ENCODE data around the gene COPG2. TPM values are rescaled to one million over a fixed set of nuclear protein-coding genes. Genes with fewer than 3 reads are reported as not detected.

COPG2 gene
- total RNA-seq, 1 donor from 2014 or later = 15.7 TPM

- Histone ChIP-seq H3K4me1 (peaks cover 28% of the 10 kb centered on the region), H3K27ac (no peak overlapping the region), H3K9me3 (no peaks in the 10 kb centered on the region), H3K27me3 (no peaks in the 10 kb centered on the region), H3K4me3 (peak overlapping the region; percentile 41 to 53), H3K36me3 (no peaks in the 10 kb centered on the region)
- no peak for TF ChIP-seq POLR2A (IDR thresholded peaks at IDR 0.05)
- peak in 1 of 2 donors; percentile 20 for TF ChIP-seq POLR2AphosphoS5 (IDR thresholded peaks at IDR 0.05; ENCODE audit: insufficient read depth in 1 of 2, low read depth in 1 of 2)
- TF ChIP-seq, protein P1, sequence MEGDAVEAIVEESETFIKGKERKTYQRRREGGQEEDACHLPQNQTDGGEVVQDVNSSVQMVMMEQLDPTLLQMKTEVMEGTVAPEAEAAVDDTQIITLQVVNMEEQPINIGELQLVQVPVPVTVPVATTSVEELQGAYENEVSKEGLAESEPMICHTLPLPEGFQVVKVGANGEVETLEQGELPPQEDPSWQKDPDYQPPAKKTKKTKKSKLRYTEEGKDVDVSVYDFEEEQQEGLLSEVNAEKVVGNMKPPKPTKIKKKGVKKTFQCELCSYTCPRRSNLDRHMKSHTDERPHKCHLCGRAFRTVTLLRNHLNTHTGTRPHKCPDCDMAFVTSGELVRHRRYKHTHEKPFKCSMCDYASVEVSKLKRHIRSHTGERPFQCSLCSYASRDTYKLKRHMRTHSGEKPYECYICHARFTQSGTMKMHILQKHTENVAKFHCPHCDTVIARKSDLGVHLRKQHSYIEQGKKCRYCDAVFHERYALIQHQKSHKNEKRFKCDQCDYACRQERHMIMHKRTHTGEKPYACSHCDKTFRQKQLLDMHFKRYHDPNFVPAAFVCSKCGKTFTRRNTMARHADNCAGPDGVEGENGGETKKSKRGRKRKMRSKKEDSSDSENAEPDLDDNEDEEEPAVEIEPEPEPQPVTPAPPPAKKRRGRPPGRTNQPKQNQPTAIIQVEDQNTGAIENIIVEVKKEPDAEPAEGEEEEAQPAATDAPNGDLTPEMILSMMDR (IDR thresholded peaks at IDR 0.05) = peak in 1 of 3 experiments; percentile 35
- DNase-seq (ENCODE audit: extremely low spot score in 2 of 2) = no peak
- intact Hi-C loops (cut with DNase I) = no loop called here
Measured at GRCh38 chr7:130486114-130486953, 182.2 kb downstream of the COPG2 start.

DNA sequence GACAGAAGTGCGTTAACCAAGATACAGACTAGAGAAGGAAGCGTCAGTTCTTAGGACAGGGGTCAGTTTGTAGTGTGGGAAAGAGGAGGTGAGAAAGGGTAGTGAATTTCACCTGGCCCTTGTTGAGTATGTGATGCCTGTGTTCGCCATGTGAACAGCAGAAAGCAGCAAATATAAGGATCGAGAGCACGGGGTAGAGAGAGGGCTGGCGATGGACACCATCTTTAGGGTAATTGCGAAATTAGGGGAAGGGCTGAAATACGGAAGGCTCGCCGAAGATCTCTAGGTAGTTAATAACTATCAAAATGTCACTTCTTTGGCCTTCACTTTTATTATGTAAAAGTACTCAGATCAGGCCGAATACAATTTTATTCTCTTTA, 182.8 kb downstream of the COPG2 start:
- H3K36me3 ChIP-seq = no peaks in the 10 kb centered on the region
- intact Hi-C loops (cut with DNase I) = no loop called here
- no peaks in the 10 kb centered on the region for H3K9me3 ChIP-seq
- no peak for DNase-seq (ENCODE audit: extremely low spot score in 2 of 2)
- TF ChIP-seq POLR2AphosphoS5 (IDR thresholded peaks at IDR 0.05; ENCODE audit: insufficient read depth in 1 of 2, low read depth in 1 of 2) (no peak), POLR2A (IDR thresholded peaks at IDR 0.05) (no peak)
- TF ChIP-seq, protein P1 (IDR thresholded peaks at IDR 0.05) = no peak
- H3K27ac ChIP-seq = no peak overlapping the region
- peak overlapping the region; percentile 41 to 53 for H3K4me3 ChIP-seq
- no peaks in the 10 kb centered on the region for H3K27me3 ChIP-seq
- H3K4me1 ChIP-seq = peaks cover 22% of the 10 kb centered on the region

DNA sequence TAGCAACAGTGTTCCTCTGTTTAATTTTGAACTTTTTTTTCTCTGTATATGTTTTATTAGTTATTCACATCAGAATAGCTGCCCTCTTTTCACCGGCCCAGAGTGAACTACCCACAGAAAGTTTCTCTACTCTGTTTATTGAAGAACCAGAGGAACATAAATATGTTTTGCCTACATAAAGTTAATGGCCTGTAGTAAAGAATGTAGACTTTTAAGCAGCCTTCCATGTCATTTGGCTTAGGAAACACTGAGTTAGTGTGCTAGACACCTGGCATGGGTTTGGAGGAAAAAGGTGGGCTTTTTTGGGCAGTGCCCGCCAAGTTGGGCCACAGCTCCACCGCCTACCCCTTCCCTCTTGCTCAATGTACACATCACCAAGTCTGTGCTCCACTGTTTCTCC, 185.5 kb downstream of the COPG2 start:
- TF ChIP-seq POLR2AphosphoS5 (IDR thresholded peaks at IDR 0.05; ENCODE audit: insufficient read depth in 1 of 2, low read depth in 1 of 2) (no peak), POLR2A (IDR thresholded peaks at IDR 0.05) (no peak)
- TF ChIP-seq, protein P1 (IDR thresholded peaks at IDR 0.05) = no peak
- Histone ChIP-seq H3K27me3 (no peaks in the 10 kb centered on the region), H3K4me1 (peaks cover 12% of the 10 kb centered on the region), H3K36me3 (no peaks in the 10 kb centered on the region), H3K9me3 (no peaks in the 10 kb centered on the region), H3K27ac (no peak overlapping the region), H3K4me3 (no peak overlapping the region)
- no peak for DNase-seq (ENCODE audit: extremely low spot score in 2 of 2)
- intact Hi-C loops (cut with DNase I) = loop anchor here (5.0 kb wide), 1 partner anchor 694 kb away; no protein-coding TSS in a partner anchor

GRCh38 chr7:130481898-130482297, 186.7 kb downstream of the COPG2 start:
- no peaks in the 10 kb centered on the region for H3K27me3 ChIP-seq
- no peaks in the 10 kb centered on the region for H3K36me3 ChIP-seq
- TF ChIP-seq, protein P1 (IDR thresholded peaks at IDR 0.05) = no peak
- TF ChIP-seq POLR2A (IDR thresholded peaks at IDR 0.05) = no peak
- TF ChIP-seq POLR2AphosphoS5 (IDR thresholded peaks at IDR 0.05; ENCODE audit: insufficient read depth in 1 of 2, low read depth in 1 of 2) = no peak
- peaks cover 9% of the 10 kb centered on the region for H3K4me1 ChIP-seq
- H3K27ac ChIP-seq = no peak overlapping the region
- intact Hi-C loops (cut with DNase I) = loop anchor here (5.0 kb wide), 1 partner anchor 695 kb away; no protein-coding TSS in a partner anchor
- H3K4me3 ChIP-seq = no peak overlapping the region
- H3K9me3 ChIP-seq = no peaks in the 10 kb centered on the region
- no peak for DNase-seq (ENCODE audit: extremely low spot score in 2 of 2)
